GM23338 (cell line): ENCODE results near the gene CARD16.

Experiments used
- CREB1 ChIP-seq: fragments of 250-450 bp; sonication (Bioruptor Pico); IDR thresholded peaks from 2 replicates; pipeline ENCODE4 v1.5.0; 2020; ENCODE audit warnings: low read depth, mild to moderate bottlenecking, moderate library complexity
- CTCF ChIP-seq, 2 experiments: fragments of 200-600 bp in 1 of 2; sonication (generic) in 1 of 2; conservative IDR thresholded peaks; 2 replicates each; pipeline versions ENCODE4 v1.5.1 to v1.6.1; 2016 to 2017; ENCODE audit warnings: antibody characterized with exemption in 2 of 2, low read depth in 2 of 2, mild to moderate bottlenecking in 2 of 2, moderate library complexity in 1 of 2
- EZH2 ChIP-seq: fragments of 200-600 bp; sonication (generic); IDR thresholded peaks from one replicate; pipeline ENCODE4 v1.8.0; 2017; ENCODE audit warnings: antibody characterized with exemption, mild to moderate bottlenecking, low read depth; ENCODE audit not compliant: unreplicated experiment
- EZH2phosphoT487 ChIP-seq: fragments of 200-600 bp; sonication (generic); IDR thresholded peaks from one replicate; pipeline ENCODE4 v1.8.1; 2018; ENCODE audit warnings: antibody characterized with exemption; ENCODE audit not compliant: unreplicated experiment
- JUNB ChIP-seq: IDR thresholded peaks from one replicate; pipeline ENCODE4 v1.6.1; 2016; ENCODE audit warnings: antibody characterized with exemption; ENCODE audit not compliant: unreplicated experiment
- NANOG ChIP-seq: IDR thresholded peaks from 2 replicates; pipeline ENCODE4 v1.6.1; 2016; ENCODE audit warnings: antibody characterized with exemption, borderline replicate concordance
- POLR2AphosphoS5 ChIP-seq: IDR thresholded peaks from 2 replicates; pipeline ENCODE4 v1.6.1; 2016; ENCODE audit warnings: antibody characterized with exemption, low read depth
- REST ChIP-seq: IDR thresholded peaks from one replicate; pipeline ENCODE4 v1.6.1; 2018; ENCODE audit warnings: antibody characterized with exemption; ENCODE audit not compliant: unreplicated experiment
- STAT1 ChIP-seq: IDR thresholded peaks from one replicate; pipeline ENCODE4 v1.6.1; 2016; ENCODE audit warnings: antibody characterized with exemption; ENCODE audit not compliant: unreplicated experiment
- ZNF114 ChIP-seq: fragments of 250-450 bp; sonication (Bioruptor Pico); IDR thresholded peaks from 2 replicates; pipeline ENCODE4 v1.5.0; 2020; ENCODE audit warnings: mild to moderate bottlenecking, moderate library complexity
- ZNF331 ChIP-seq: fragments of 250-450 bp; sonication (Bioruptor Pico); IDR thresholded peaks from 2 replicates; pipeline ENCODE4 v1.5.0; 2020; ENCODE audit warnings: low read depth, mild to moderate bottlenecking, moderate library complexity
- TF ChIP-seq, protein P1 (sequence below): IDR thresholded peaks from 2 replicates; pipeline ENCODE4 v1.6.1; 2016; ENCODE audit warnings: antibody characterized with exemption
- TF ChIP-seq, protein P2 (sequence below): fragments of 250-450 bp; sonication (Bioruptor Pico); IDR thresholded peaks from 2 replicates; pipeline ENCODE4 v1.5.0; 2020; ENCODE audit warnings: mild to moderate bottlenecking, moderate library complexity

DNA sequence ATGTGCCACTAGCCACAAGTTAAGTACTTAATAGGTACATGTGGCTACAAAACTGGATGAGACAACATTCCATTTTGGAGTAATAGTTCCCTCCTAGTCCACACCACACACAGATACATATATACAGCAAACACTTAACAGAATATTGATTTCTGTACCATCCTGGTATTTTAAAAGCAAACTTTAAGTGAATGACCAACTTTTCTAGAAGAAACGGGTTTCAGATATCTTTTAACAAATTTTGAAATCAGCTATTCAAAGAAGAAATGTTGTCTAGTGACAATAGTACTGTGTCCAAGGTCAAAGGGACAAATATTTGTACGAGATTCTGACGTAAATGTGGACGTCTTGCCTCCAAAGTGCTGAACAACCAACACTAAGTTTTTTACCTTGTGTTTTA is 12.3 kb upstream of the CARD16 start:
- TF ChIP-seq CREB1 (CRISPR knock-in tag) (no peak), CTCF (conservative IDR thresholded peaks at IDR 0.05; ENCODE audit: low read depth in 2 of 2) (no peak), EZH2 (no peak), POLR2AphosphoS5 (no peak), STAT1 (no peak), EZH2phosphoT487 (no peak), REST (no peak), ZNF331 (no peak), NANOG (no peak), JUNB (no peak), ZNF114 (CRISPR knock-in tag) (no peak)
- TF ChIP-seq, protein P1, sequence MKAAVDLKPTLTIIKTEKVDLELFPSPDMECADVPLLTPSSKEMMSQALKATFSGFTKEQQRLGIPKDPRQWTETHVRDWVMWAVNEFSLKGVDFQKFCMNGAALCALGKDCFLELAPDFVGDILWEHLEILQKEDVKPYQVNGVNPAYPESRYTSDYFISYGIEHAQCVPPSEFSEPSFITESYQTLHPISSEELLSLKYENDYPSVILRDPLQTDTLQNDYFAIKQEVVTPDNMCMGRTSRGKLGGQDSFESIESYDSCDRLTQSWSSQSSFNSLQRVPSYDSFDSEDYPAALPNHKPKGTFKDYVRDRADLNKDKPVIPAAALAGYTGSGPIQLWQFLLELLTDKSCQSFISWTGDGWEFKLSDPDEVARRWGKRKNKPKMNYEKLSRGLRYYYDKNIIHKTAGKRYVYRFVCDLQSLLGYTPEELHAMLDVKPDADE, result no peak
- TF ChIP-seq, protein P2, sequence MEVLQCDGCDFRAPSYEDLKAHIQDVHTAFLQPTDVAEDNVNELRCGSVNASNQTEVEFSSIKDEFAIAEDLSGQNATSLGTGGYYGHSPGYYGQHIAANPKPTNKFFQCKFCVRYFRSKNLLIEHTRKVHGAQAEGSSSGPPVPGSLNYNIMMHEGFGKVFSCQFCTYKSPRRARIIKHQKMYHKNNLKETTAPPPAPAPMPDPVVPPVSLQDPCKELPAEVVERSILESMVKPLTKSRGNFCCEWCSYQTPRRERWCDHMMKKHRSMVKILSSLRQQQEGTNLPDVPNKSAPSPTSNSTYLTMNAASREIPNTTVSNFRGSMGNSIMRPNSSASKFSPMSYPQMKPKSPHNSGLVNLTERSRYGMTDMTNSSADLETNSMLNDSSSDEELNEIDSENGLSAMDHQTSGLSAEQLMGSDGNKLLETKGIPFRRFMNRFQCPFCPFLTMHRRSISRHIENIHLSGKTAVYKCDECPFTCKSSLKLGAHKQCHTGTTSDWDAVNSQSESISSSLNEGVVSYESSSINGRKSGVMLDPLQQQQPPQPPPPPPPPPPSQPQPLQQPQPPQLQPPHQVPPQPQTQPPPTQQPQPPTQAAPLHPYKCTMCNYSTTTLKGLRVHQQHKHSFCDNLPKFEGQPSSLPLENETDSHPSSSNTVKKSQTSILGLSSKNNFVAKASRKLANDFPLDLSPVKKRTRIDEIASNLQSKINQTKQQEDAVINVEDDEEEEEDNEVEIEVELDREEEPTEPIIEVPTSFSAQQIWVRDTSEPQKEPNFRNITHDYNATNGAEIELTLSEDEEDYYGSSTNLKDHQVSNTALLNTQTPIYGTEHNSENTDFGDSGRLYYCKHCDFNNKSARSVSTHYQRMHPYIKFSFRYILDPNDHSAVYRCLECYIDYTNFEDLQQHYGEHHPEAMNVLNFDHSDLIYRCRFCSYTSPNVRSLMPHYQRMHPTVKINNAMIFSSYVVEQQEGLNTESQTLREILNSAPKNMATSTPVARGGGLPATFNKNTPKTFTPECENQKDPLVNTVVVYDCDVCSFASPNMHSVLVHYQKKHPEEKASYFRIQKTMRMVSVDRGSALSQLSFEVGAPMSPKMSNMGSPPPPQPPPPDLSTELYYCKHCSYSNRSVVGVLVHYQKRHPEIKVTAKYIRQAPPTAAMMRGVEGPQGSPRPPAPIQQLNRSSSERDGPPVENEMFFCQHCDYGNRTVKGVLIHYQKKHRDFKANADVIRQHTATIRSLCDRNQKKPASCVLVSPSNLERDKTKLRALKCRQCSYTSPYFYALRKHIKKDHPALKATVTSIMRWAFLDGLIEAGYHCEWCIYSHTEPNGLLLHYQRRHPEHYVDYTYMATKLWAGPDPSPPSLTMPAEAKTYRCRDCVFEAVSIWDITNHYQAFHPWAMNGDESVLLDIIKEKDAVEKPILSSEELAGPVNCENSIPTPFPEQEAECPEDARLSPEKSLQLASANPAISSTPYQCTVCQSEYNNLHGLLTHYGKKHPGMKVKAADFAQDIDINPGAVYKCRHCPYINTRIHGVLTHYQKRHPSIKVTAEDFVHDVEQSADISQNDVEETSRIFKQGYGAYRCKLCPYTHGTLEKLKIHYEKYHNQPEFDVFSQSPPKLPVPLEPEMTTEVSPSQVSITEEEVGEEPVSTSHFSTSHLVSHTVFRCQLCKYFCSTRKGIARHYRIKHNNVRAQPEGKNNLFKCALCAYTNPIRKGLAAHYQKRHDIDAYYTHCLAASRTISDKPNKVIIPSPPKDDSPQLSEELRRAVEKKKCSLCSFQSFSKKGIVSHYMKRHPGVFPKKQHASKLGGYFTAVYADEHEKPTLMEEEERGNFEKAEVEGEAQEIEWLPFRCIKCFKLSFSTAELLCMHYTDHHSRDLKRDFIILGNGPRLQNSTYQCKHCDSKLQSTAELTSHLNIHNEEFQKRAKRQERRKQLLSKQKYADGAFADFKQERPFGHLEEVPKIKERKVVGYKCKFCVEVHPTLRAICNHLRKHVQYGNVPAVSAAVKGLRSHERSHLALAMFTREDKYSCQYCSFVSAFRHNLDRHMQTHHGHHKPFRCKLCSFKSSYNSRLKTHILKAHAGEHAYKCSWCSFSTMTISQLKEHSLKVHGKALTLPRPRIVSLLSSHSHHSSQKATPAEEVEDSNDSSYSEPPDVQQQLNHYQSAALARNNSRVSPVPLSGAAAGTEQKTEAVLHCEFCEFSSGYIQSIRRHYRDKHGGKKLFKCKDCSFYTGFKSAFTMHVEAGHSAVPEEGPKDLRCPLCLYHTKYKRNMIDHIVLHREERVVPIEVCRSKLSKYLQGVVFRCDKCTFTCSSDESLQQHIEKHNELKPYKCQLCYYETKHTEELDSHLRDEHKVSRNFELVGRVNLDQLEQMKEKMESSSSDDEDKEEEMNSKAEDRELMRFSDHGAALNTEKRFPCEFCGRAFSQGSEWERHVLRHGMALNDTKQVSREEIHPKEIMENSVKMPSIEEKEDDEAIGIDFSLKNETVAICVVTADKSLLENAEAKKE (CRISPR knock-in tag), result no peak
